HCT116 (cell line): ENCODE data around the gene CAPN5. TPM values are rescaled to one million over a fixed set of nuclear protein-coding genes. Genes with fewer than 3 reads are reported as not detected.

Source experiments
- ATAC-seq: fragments of 200-7000 bp; cut with Tn5 transposase; 2 replicates; pipeline ENCODE4 v1.9.1; 2020; ENCODE audit warnings: mild to moderate bottlenecking, moderate library complexity
- BruUV-seq: library from RNA; stranded (reverse); fragments of 400-500 nt; replicated peaks from 2 replicates; lab custom pipeline; 2021; lab: Mats Ljungman, UMichigan
- CTCF ChIA-PET: fragments of 300-600 bp; sonication (Branson Sonifier 250); formaldehyde crosslinking; loops from one replicate; lab custom pipeline; 2021; ENCODE audit warnings: antibody characterized with exemption; lab: Charles Lee
- POLR2A ChIA-PET: fragments of 300-600, 350-600 bp; sonication (Branson Sonifier 250); formaldehyde crosslinking; loops from one replicate; lab custom pipeline; 2021; ENCODE audit warnings: antibody characterized with exemption; lab: Charles Lee
- RAD21 ChIA-PET, 2 experiments: fragments of 300-600 bp; sonication (Branson Sonifier 250); formaldehyde crosslinking; loops; one replicate each; lab custom pipeline; 2023; ENCODE audit warnings: low total read pairs in 2 of 2; ENCODE audit not compliant: uncharacterized antibody in 2 of 2, unreplicated experiment in 2 of 2, low non-redundant PET in 1 of 2; lab: Charles Lee
- DNase-seq: peaks from one replicate; pipeline ENCODE4 v3.0.0-alpha.2; 2010; ENCODE audit warnings: low read depth, low spot score
- H2AFZ ChIP-seq: fragments of 200-600 bp; shearing (Covaris generic), sonication (generic); 2 replicates; pipeline ENCODE4 v1.6.1; 2017; ENCODE audit warnings: low read depth, mixed run types, mixed read lengths, antibody characterized with exemption, low read length; ENCODE audit not compliant: poor library complexity, severe bottlenecking
- H3K27ac ChIP-seq: 2 replicates; pipeline ENCODE4 v1.5.1; 2012; ENCODE audit warnings: low read depth, low read length
- H3K27me3 ChIP-seq: fragments of 200-600 bp; sonication (generic); 2 replicates; pipeline ENCODE4 v1.6.1; 2016; ENCODE audit warnings: mixed run types, low read length, mixed read lengths; ENCODE audit not compliant: insufficient read depth
- H3K36me3 ChIP-seq, 2 experiments: fragments of 200-500 bp in 1 of 2; fragments of 200-600 bp in 1 of 2; sonication (Bioruptor generic) in 1 of 2; sonication (generic) in 1 of 2; 2 replicates each; pipeline versions ENCODE4 v1.5.1 to v1.6.1; 2014 to 2016; ENCODE audit warnings: low read length in 2 of 2, inconsistent platforms in 1 of 2, mixed read lengths in 1 of 2, mixed run types in 1 of 2; ENCODE audit not compliant: insufficient read depth in 2 of 2, control insufficient read depth in 1 of 2
- H3K4me1 ChIP-seq, 2 experiments: fragments of 200-600 bp in 1 of 2; sonication (generic) in 1 of 2; 2 replicates each; pipeline versions ENCODE4 v1.5.1 to v1.6.1; 2012 to 2017; ENCODE audit warnings: low read length in 2 of 2, inconsistent platforms in 1 of 2, mild to moderate bottlenecking in 1 of 2, mixed read lengths in 1 of 2, mixed run types in 1 of 2, moderate library complexity in 1 of 2; ENCODE audit not compliant: insufficient read depth in 2 of 2, control insufficient read depth in 1 of 2
- H3K4me2 ChIP-seq: fragments of 200-600 bp; sonication (generic); 2 replicates; pipeline ENCODE4 v1.6.1; 2017; ENCODE audit warnings: mixed run types, low read length, mixed read lengths
- H3K4me3 ChIP-seq, 2 experiments: fragments of 200-600 bp in 1 of 2; sonication (generic) in 1 of 2; replicated peaks in 1 of 2; 2 replicates each; pipeline ENCODE4 v1.5.1; 2011 to 2016; ENCODE audit warnings: low read length in 2 of 2, control low read depth in 1 of 2, low read depth in 1 of 2, mild to moderate bottlenecking in 1 of 2, mixed read lengths in 1 of 2, mixed run types in 1 of 2
- H3K79me2 ChIP-seq: fragments of 200-600 bp; sonication (generic); 2 replicates; pipeline ENCODE4 v1.6.1; 2017; ENCODE audit warnings: mild to moderate bottlenecking, mixed run types, low read length, moderate library complexity, mixed read lengths; ENCODE audit not compliant: insufficient read depth
- H3K9ac ChIP-seq: fragments of 200-600 bp; sonication (generic); 2 replicates; pipeline ENCODE4 v1.6.1; 2016; ENCODE audit warnings: low read length, mixed read lengths
- H3K9me2 ChIP-seq: fragments of 200-600 bp; sonication (generic), shearing (Covaris generic); 2 replicates; pipeline ENCODE4 v1.6.1; 2017; ENCODE audit warnings: mixed run types, mild to moderate bottlenecking, moderate library complexity; ENCODE audit not compliant: insufficient read depth
- H3K9me3 ChIP-seq, 2 experiments: fragments of 200-500 bp in 1 of 2; fragments of 200-600 bp in 1 of 2; sonication (Bioruptor generic) in 1 of 2; sonication (generic) in 1 of 2; 2 replicates each; pipeline ENCODE4 v1.6.1; 2014 to 2017; ENCODE audit warnings: low read length in 2 of 2, mixed read lengths in 2 of 2, inconsistent platforms in 1 of 2, low read depth in 1 of 2, mild to moderate bottlenecking in 1 of 2, mixed run types in 1 of 2, moderate library complexity in 1 of 2; ENCODE audit not compliant: control insufficient read depth in 1 of 2, insufficient read depth in 1 of 2
- H4K20me1 ChIP-seq: fragments of 200-600 bp; sonication (generic), shearing (Covaris generic); 2 replicates; pipeline ENCODE4 v1.6.1; 2017; ENCODE audit warnings: mixed run types, mild to moderate bottlenecking, moderate library complexity; ENCODE audit not compliant: insufficient read depth
- CEBPB ChIP-seq: IDR thresholded peaks from 2 replicates; pipeline ENCODE4 v1.6.1; 2012; ENCODE audit warnings: low read depth
- EGR1 ChIP-seq: IDR thresholded peaks from 2 replicates; pipeline ENCODE4 v1.6.1; 2012; ENCODE audit warnings: low read depth
- EZH2 ChIP-seq: fragments of 200-600 bp; sonication (generic); IDR thresholded peaks from 2 replicates; pipeline ENCODE4 v1.6.1; 2017; ENCODE audit warnings: antibody characterized with exemption, mixed run types
- EZH2phosphoT487 ChIP-seq: fragments of 200-600 bp; IDR thresholded peaks from 2 replicates; pipeline ENCODE4 v1.6.1; 2018; ENCODE audit warnings: antibody characterized with exemption, borderline replicate concordance
- JUND ChIP-seq: IDR thresholded peaks from 2 replicates; pipeline ENCODE4 v1.6.1; 2012
- POLR2AphosphoS5 ChIP-seq: IDR thresholded peaks from 2 replicates; pipeline ENCODE4 v1.6.1; 2011; ENCODE audit warnings: mild to moderate bottlenecking, low read depth, low read length, moderate library complexity
- RAD21 ChIP-seq: IDR thresholded peaks from 2 replicates; pipeline ENCODE4 v1.6.1; 2012; ENCODE audit warnings: low read depth, mild to moderate bottlenecking
- SIN3A ChIP-seq: IDR thresholded peaks from 2 replicates; pipeline ENCODE4 v1.6.1; 2012; ENCODE audit warnings: low read depth
- SP1 ChIP-seq: IDR thresholded peaks from 2 replicates; pipeline ENCODE4 v1.6.1; 2012; ENCODE audit warnings: low read depth
- SRF ChIP-seq: IDR thresholded peaks from 2 replicates; pipeline ENCODE4 v1.6.1; 2012; ENCODE audit warnings: low read depth
- ZFX ChIP-seq: fragments of 450-650 bp; IDR thresholded peaks from 2 replicates; pipeline ENCODE4 v1.6.1; 2017
- ZNF274 ChIP-seq: fragments of 200-500 bp; sonication (Bioruptor generic); IDR thresholded peaks from 2 replicates; pipeline ENCODE4 v1.6.1; 2014; ENCODE audit warnings: mild to moderate bottlenecking, low read depth, low read length, inconsistent platforms
- intact Hi-C: fragments of 100-400 bp; cut with micrococcal nuclease; formaldehyde crosslinking; loops from 2 replicates; pipeline ENCODE4 v1.10.0; 2022
- total RNA-seq: library from RNA; stranded (reverse); gene quantifications from one replicate; pipeline ENCODE4 v1.2.1, GENCODE V29; 2021; ENCODE audit not compliant: unreplicated experiment
- TF ChIP-seq, protein P1 (sequence below): IDR thresholded peaks from 2 replicates; pipeline ENCODE4 v1.6.1; 2012; ENCODE audit warnings: low read depth
- TF ChIP-seq, protein P2 (sequence below): IDR thresholded peaks from 2 replicates; pipeline ENCODE4 v1.6.1; 2011; ENCODE audit warnings: mild to moderate bottlenecking, low read length, moderate library complexity; ENCODE audit not compliant: insufficient replicate concordance; ENCODE audit errors: extremely low read depth
- TF ChIP-seq, protein P3 (sequence below): IDR thresholded peaks from 2 replicates; pipeline ENCODE4 v1.6.1; 2012
- TF ChIP-seq, protein P4 (sequence below): IDR thresholded peaks from 2 replicates; pipeline ENCODE4 v1.6.1; 2012

Gene CAPN5
- total RNA-seq, 1 experiment from 2014 or later, result 8.6 TPM

DNA sequence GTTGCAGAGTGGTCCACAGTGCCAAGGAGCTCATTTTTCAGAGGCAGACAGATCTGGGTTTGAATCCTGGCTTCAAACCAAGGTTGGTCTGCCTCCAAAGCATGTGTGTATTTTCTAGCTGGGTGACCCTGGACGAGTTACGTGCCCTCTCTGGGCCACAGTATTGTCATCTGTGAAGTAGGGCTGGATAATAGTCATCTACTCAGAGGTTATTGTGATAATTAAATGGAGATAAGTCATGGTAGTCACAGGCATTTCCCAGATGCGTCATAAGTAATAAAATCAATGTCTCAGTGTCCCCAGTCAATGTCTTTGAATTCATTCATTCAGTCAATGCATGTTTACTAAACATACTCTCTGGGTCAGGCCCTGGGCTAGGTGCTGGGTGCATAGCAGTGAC lies 44.5 kb downstream of the CAPN5 start:
- H3K27ac ChIP-seq, result no peak overlapping the region
- ChIA-PET POLR2A (no interaction called here), RAD21 (interaction anchor here in 1 of 2 experiments (0.7 kb wide), 1 partner anchor 20 kb away, joined by 3 read pairs; no protein-coding TSS in a partner anchor), CTCF (interaction anchor here (0.6 to 1.6 kb wide), 3 partner anchors 10 to 1244 kb away, joined by 4 to 6 read pairs (median 4); no protein-coding TSS in a partner anchor)
- DNase-seq, result no peak
- H3K4me2 ChIP-seq, result no peak overlapping the region
- no peaks in the 10 kb centered on the region for H3K9me2 ChIP-seq
- H3K36me3 ChIP-seq, result no peaks in the 10 kb centered on the region
- peaks cover 44 to 64% of the 10 kb centered on the region in 2 experiments for H3K4me1 ChIP-seq
- H3K9ac ChIP-seq, result no peak overlapping the region
- no peaks in the 10 kb centered on the region for H3K27me3 ChIP-seq
- no TSS peak for BruUV-seq
- no peak for TF ChIP-seq RAD21
- no peak overlapping the region for H2AFZ ChIP-seq
- no peak overlapping the region for H3K4me3 ChIP-seq
- H4K20me1 ChIP-seq, result no peaks in the 10 kb centered on the region
- H3K9me3 ChIP-seq, result no peaks in the 10 kb centered on the region
- no peak for ATAC-seq
- H3K79me2 ChIP-seq, result no peaks in the 10 kb centered on the region
- intact Hi-C loops, result no loop called here

DNA sequence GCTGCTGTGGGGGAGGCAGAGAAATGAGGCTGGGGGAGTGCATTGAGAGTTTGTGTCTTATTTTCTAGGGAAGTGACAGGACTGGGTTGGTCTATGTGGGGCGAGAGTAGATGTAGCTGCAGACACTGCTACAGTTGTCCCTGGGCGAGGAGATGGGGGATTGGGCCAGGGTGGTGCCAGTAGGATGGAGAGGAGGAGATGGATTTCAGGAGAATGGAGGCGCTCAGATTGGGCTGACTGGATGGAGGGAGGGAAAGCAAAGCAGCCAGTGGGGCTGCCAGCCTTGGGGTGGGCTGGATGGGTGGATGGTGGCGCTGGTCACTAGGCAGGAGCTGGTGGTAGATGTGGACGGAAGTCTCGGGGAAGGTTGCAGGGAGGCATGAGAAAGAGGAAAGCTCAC lies 45.2 kb downstream of the CAPN5 start:
- BruUV-seq, result no TSS peak
- intact Hi-C loops, result no loop called here
- H3K27me3 ChIP-seq, result no peaks in the 10 kb centered on the region
- ATAC-seq (no peak), DNase-seq (no peak)
- no peak overlapping the region for H3K27ac ChIP-seq
- no peak overlapping the region for H3K4me2 ChIP-seq
- peaks cover 41 to 57% of the 10 kb centered on the region in 2 experiments for H3K4me1 ChIP-seq
- H3K9ac ChIP-seq, result no peak overlapping the region
- H4K20me1 ChIP-seq, result no peaks in the 10 kb centered on the region
- H2AFZ ChIP-seq, result no peak overlapping the region
- CTCF ChIA-PET, result interaction anchor here (0.6 to 2.1 kb wide), 6 partner anchors 10 to 1245 kb away, joined by 4 to 14 read pairs (median 6); no protein-coding TSS in a partner anchor
- H3K36me3 ChIP-seq, result no peaks in the 10 kb centered on the region
- no peaks in the 10 kb centered on the region for H3K9me3 ChIP-seq
- no peak overlapping the region for H3K4me3 ChIP-seq
- POLR2A ChIA-PET, result no interaction called here
- no peaks in the 10 kb centered on the region for H3K9me2 ChIP-seq
- RAD21 ChIA-PET, result interaction anchor here (0.7 to 1.3 kb wide), 2 partner anchors 21 to 64 kb away, joined by 3 to 4 read pairs; no protein-coding TSS in a partner anchor
- H3K79me2 ChIP-seq, result no peaks in the 10 kb centered on the region
- TF ChIP-seq POLR2AphosphoS5 (no peak), ZFX (no peak), RAD21 (no peak), CEBPB (no peak), SIN3A (no peak), EZH2 (no peak), SP1 (no peak), EGR1 (no peak), ZNF274 (no peak), EZH2phosphoT487 (no peak), SRF (no peak), JUND (no peak)
- TF ChIP-seq, protein P1, sequence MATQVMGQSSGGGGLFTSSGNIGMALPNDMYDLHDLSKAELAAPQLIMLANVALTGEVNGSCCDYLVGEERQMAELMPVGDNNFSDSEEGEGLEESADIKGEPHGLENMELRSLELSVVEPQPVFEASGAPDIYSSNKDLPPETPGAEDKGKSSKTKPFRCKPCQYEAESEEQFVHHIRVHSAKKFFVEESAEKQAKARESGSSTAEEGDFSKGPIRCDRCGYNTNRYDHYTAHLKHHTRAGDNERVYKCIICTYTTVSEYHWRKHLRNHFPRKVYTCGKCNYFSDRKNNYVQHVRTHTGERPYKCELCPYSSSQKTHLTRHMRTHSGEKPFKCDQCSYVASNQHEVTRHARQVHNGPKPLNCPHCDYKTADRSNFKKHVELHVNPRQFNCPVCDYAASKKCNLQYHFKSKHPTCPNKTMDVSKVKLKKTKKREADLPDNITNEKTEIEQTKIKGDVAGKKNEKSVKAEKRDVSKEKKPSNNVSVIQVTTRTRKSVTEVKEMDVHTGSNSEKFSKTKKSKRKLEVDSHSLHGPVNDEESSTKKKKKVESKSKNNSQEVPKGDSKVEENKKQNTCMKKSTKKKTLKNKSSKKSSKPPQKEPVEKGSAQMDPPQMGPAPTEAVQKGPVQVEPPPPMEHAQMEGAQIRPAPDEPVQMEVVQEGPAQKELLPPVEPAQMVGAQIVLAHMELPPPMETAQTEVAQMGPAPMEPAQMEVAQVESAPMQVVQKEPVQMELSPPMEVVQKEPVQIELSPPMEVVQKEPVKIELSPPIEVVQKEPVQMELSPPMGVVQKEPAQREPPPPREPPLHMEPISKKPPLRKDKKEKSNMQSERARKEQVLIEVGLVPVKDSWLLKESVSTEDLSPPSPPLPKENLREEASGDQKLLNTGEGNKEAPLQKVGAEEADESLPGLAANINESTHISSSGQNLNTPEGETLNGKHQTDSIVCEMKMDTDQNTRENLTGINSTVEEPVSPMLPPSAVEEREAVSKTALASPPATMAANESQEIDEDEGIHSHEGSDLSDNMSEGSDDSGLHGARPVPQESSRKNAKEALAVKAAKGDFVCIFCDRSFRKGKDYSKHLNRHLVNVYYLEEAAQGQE, result no peak
- TF ChIP-seq, protein P2, sequence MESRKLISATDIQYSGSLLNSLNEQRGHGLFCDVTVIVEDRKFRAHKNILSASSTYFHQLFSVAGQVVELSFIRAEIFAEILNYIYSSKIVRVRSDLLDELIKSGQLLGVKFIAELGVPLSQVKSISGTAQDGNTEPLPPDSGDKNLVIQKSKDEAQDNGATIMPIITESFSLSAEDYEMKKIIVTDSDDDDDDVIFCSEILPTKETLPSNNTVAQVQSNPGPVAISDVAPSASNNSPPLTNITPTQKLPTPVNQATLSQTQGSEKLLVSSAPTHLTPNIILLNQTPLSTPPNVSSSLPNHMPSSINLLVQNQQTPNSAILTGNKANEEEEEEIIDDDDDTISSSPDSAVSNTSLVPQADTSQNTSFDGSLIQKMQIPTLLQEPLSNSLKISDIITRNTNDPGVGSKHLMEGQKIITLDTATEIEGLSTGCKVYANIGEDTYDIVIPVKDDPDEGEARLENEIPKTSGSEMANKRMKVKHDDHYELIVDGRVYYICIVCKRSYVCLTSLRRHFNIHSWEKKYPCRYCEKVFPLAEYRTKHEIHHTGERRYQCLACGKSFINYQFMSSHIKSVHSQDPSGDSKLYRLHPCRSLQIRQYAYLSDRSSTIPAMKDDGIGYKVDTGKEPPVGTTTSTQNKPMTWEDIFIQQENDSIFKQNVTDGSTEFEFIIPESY, result no peak
- TF ChIP-seq, protein P3, sequence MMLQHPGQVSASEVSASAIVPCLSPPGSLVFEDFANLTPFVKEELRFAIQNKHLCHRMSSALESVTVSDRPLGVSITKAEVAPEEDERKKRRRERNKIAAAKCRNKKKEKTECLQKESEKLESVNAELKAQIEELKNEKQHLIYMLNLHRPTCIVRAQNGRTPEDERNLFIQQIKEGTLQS, result no peak
- TF ChIP-seq, protein P4, sequence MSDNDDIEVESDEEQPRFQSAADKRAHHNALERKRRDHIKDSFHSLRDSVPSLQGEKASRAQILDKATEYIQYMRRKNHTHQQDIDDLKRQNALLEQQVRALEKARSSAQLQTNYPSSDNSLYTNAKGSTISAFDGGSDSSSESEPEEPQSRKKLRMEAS, result no peak
